Head of caudate nucleus (tissue), 42 donors: Measurements from ENCODE around the gene OTUD7B.

Experiments used
- DNase-seq, 42 donors: peaks; one replicate each; pipeline versions ENCODE4 v3.0.0 to v3.0.0-alpha.2; 2020 to 2021; ENCODE audit warnings: mixed read lengths in 7 of 42
- intact Hi-C: fragments of 100-400 bp; cut with DNase I; formaldehyde crosslinking; loops from one replicate; pipeline ENCODE4 v1.15.0; 2022

The OTUD7B gene

GRCh38 chr1:150008699-150009098, 1.8 kb downstream of the OTUD7B start:
- intact Hi-C loops: no loop called here
- DNase-seq: no peak

- intact Hi-C loops: no loop called here
- DNase-seq: peak in 30 of 42 donors; percentile 18 to 79 (median 47)
Measured at GRCh38 chr1:150006881-150007421, 3.6 kb downstream of the OTUD7B start.

GRCh38 chr1:150005606-150006005, 4.9 kb downstream of the OTUD7B start:
- intact Hi-C loops: no loop called here
- DNase-seq: no peak

GRCh38 chr1:150003801-150004200, 6.7 kb downstream of the OTUD7B start:
- intact Hi-C loops: no loop called here

GRCh38 chr1:150002217-150002616, 8.3 kb downstream of the OTUD7B start:
- intact Hi-C loops: no loop called here
- DNase-seq: no peak

More at GRCh38 chr1:150003801-150004200, 6.7 kb downstream of the OTUD7B start:
- peak in 7 of 42 donors; percentile 16 to 53 (median 39) for DNase-seq

- intact Hi-C loops: no loop called here
- DNase-seq: peak in 3 of 42 donors; percentile 16 to 38 (median 31)
Measured at GRCh38 chr1:150001415-150001814, 9.1 kb downstream of the OTUD7B start.

- no peak for DNase-seq
- intact Hi-C loops: loop anchor here (5.0 kb wide), 1 partner anchor 35 kb away; no protein-coding TSS in a partner anchor
Measured at GRCh38 chr1:149997585-149998262, 12.8 kb downstream of the OTUD7B start.

GRCh38 chr1:149995927-149996326, 14.6 kb downstream of the OTUD7B start:
- intact Hi-C loops: loop anchor here (5.0 kb wide), 1 partner anchor 34 kb away; no protein-coding TSS in a partner anchor
- DNase-seq: no peak

GRCh38 chr1:149993764-149994163, 16.8 kb downstream of the OTUD7B start:
- no peak for DNase-seq
- intact Hi-C loops: no loop called here

- DNase-seq: no peak
- intact Hi-C loops: no loop called here
Measured at GRCh38 chr1:149993181-149993580, 17.3 kb downstream of the OTUD7B start.

GRCh38 chr1:149987297-149987595, 23.3 kb downstream of the OTUD7B start:
- intact Hi-C loops: no loop called here

GRCh38 chr1:149986486-149987296, 23.8 kb downstream of the OTUD7B start:
- intact Hi-C loops: no loop called here
- DNase-seq: no peak

More at GRCh38 chr1:149987297-149987595, 23.3 kb downstream of the OTUD7B start:
- no peak for DNase-seq

- intact Hi-C loops: no loop called here
- DNase-seq: no peak
Measured at GRCh38 chr1:149979972-149980540, 30.5 kb downstream of the OTUD7B start.

- no peak for DNase-seq
- intact Hi-C loops: no loop called here
Measured at GRCh38 chr1:149979245-149979971, 31.1 kb downstream of the OTUD7B start.

- no peak for DNase-seq
- intact Hi-C loops: no loop called here
Measured at GRCh38 chr1:149978547-149979023, 31.9 kb downstream of the OTUD7B start.

- intact Hi-C loops: no loop called here
- no peak for DNase-seq
Measured at GRCh38 chr1:149977345-149977744, 33.2 kb downstream of the OTUD7B start.

- no peak for DNase-seq
- intact Hi-C loops: no loop called here
Measured at GRCh38 chr1:149972547-149972946, 38.0 kb downstream of the OTUD7B start.

- no peak for DNase-seq
- intact Hi-C loops: loop anchor here (10.0 kb wide), 1 partner anchor 217 kb away; no protein-coding TSS in a partner anchor
Measured at GRCh38 chr1:149967646-149968045, 42.9 kb downstream of the OTUD7B start.

- no peak for DNase-seq
- intact Hi-C loops: loop anchor here (10.0 kb wide), 1 partner anchor 218 kb away; no protein-coding TSS in a partner anchor
Measured at GRCh38 chr1:149967041-149967440, 43.5 kb downstream of the OTUD7B start.
